ENCODE data around the gene METTL15.
"Not testable (repeated sequence)": the region's sequence is repeated elsewhere in the genome, so short reads cannot be mapped to it uniquely, and the experiment has no call there.

Gene METTL15

DNA sequence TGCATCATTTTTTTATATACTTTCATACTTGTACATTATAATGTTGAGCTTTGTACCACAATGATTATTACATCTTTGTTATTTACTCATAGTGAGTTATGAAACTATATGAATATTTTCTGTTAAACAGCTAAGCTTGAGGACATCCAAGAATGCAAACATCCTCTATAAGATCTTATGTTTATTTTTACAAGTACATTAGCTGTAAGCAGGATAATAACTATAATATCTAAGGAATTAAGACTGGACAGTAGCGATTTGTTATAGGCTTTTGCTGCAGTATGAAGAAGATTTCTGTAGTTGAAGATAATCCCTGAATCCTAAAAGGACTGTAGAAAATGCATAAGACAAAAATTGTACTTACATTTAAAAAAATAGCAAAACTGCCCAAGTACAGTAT, 176.0 kb downstream of the METTL15 start:
- no peak for DNase-seq
- no peak overlapping the region for H3K27ac ChIP-seq
- no peaks in the 10 kb centered on the region for H3K36me3 ChIP-seq (replicated peaks)
- no peak overlapping the region for H3K4me3 ChIP-seq (ENCODE audit: low read depth, low read length)
- in situ Hi-C loops (cut with HindIII; ENCODE audit: low pct_ligation_motif_present, low sequenced_read_pairs) = no loop called here
- H3K27me3 ChIP-seq (replicated peaks) = no peaks in the 10 kb centered on the region
- TF ChIP-seq, protein P1, sequence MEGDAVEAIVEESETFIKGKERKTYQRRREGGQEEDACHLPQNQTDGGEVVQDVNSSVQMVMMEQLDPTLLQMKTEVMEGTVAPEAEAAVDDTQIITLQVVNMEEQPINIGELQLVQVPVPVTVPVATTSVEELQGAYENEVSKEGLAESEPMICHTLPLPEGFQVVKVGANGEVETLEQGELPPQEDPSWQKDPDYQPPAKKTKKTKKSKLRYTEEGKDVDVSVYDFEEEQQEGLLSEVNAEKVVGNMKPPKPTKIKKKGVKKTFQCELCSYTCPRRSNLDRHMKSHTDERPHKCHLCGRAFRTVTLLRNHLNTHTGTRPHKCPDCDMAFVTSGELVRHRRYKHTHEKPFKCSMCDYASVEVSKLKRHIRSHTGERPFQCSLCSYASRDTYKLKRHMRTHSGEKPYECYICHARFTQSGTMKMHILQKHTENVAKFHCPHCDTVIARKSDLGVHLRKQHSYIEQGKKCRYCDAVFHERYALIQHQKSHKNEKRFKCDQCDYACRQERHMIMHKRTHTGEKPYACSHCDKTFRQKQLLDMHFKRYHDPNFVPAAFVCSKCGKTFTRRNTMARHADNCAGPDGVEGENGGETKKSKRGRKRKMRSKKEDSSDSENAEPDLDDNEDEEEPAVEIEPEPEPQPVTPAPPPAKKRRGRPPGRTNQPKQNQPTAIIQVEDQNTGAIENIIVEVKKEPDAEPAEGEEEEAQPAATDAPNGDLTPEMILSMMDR (IDR thresholded peaks at IDR 0.05; ENCODE audit: low read depth, low read length, missing control alignments) = no peak

DNA sequence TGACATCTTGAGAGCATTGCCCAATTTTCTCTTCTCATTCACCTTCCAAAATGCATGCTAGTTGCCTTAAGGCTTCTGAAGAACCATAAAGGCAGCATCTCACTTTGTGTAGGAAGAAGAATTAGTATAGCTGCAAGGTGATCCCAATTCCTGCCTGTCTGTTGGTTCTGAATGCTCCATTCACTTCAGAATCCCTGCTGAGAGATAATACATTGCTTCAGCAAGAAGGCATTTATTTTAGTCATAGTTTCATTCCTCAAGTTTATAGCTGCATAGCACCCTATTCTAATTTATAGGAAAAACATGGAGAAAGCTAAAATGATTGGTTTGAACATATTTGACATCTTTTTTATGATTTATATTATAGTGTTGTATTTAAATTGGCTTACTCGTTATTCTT, 181.3 kb downstream of the METTL15 start:
- no peak overlapping the region for H3K4me3 ChIP-seq (ENCODE audit: low read depth, low read length)
- in situ Hi-C loops (cut with HindIII; ENCODE audit: low pct_ligation_motif_present, low sequenced_read_pairs) = no loop called here
- peak; percentile 22 for DNase-seq
- H3K27me3 ChIP-seq (replicated peaks) = no peaks in the 10 kb centered on the region
- TF ChIP-seq, protein P1 (IDR thresholded peaks at IDR 0.05; ENCODE audit: low read depth, low read length, missing control alignments) = no peak
- no peak overlapping the region for H3K27ac ChIP-seq
- no peaks in the 10 kb centered on the region for H3K36me3 ChIP-seq (replicated peaks)

DNA sequence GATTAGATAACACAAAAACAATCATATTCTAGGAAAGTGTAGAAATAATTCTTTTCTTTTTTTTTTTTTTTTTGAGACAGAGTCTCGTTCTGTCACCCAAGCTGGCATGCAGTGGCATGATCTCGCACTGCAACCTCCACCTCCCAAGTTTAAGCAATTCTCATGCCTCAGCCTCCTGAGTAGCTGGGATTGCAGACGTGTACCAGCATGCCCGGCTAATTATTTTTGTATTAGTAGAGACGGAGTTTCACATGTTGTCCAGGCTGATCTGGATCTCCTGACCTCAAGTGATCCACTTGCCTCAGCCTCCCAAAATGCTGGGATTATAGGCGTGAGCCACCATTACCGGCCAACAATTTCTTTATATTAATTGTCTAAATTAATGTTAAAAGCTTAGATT, 182.8 kb downstream of the METTL15 start:
- H3K27ac ChIP-seq; in situ Hi-C loops (cut with HindIII; ENCODE audit: low pct_ligation_motif_present, low sequenced_read_pairs); H3K36me3 ChIP-seq (replicated peaks); DNase-seq; H3K27me3 ChIP-seq (replicated peaks); H3K4me3 ChIP-seq (ENCODE audit: low read depth, low read length): not testable (repeated sequence)

- Histone ChIP-seq H3K27ac (no peak overlapping the region), H3K4me3 (ENCODE audit: low read depth, low read length) (no peak overlapping the region), H3K27me3 (replicated peaks) (no peaks in the 10 kb centered on the region), H3K36me3 (replicated peaks) (no peaks in the 10 kb centered on the region)
- TF ChIP-seq, protein P1 (IDR thresholded peaks at IDR 0.05; ENCODE audit: low read depth, low read length, missing control alignments) = no peak
- no peak for DNase-seq
- in situ Hi-C loops (cut with HindIII; ENCODE audit: low pct_ligation_motif_present, low sequenced_read_pairs) = no loop called here
Measured at GRCh38 chr11:28296426-28296825, 188.2 kb downstream of the METTL15 start.

DNA sequence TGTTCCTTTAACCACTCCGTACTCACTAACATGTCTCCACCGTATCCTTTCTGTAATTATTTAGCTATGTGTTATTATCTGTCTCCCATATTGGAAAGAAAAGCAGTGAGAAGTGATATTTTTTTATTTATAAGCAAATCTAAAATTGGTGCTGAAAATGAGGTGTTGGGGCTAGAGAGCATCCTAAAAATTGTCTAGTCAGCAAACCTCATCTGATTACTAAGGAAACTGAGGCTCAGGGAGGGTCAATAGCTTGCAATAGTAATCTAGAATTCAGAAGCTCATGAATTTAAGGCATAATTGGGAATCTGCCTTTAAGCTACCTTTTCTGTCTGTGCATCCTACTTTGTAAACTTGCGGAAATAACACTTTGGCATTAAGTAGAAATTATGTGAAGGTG, 190.0 kb downstream of the METTL15 start:
- no peak overlapping the region for H3K4me3 ChIP-seq (ENCODE audit: low read depth, low read length)
- DNase-seq = no peak
- TF ChIP-seq, protein P1 (IDR thresholded peaks at IDR 0.05; ENCODE audit: low read depth, low read length, missing control alignments) = no peak
- no peaks in the 10 kb centered on the region for H3K27me3 ChIP-seq (replicated peaks)
- in situ Hi-C loops (cut with HindIII; ENCODE audit: low pct_ligation_motif_present, low sequenced_read_pairs) = no loop called here
- H3K27ac ChIP-seq = no peak overlapping the region
- H3K36me3 ChIP-seq (replicated peaks) = no peaks in the 10 kb centered on the region

GRCh38 chr11:28303477-28304191, 195.4 kb downstream of the METTL15 start:
- H3K27ac ChIP-seq = no peak overlapping the region
- no peak overlapping the region for H3K4me3 ChIP-seq (ENCODE audit: low read depth, low read length)
- TF ChIP-seq, protein P1 (IDR thresholded peaks at IDR 0.05; ENCODE audit: low read depth, low read length, missing control alignments) = no peak
- no peaks in the 10 kb centered on the region for H3K27me3 ChIP-seq (replicated peaks)
- no peak for DNase-seq
- in situ Hi-C loops (cut with HindIII; ENCODE audit: low pct_ligation_motif_present, low sequenced_read_pairs) = no loop called here
- no peaks in the 10 kb centered on the region for H3K36me3 ChIP-seq (replicated peaks)
